ENCODE data around the gene SLC43A1. TPM values are rescaled to one million over a fixed set of nuclear protein-coding genes. Genes with fewer than 3 reads are reported as not detected.

The SLC43A1 gene
- total RNA-seq, 1 experiment from 2014 or later, result 5.2 TPM

Other genes starting within 250 kb of the SLC43A1 start
- 43.8 and 50.8 TPM in 2 replicates for gene TNKS1BP1, start 190.8 kb downstream of the SLC43A1 start, total RNA-seq (2014; rRNA removed; shearing (Covaris generic))
- 146 and 167 TPM in 2 replicates for gene SSRP1, start 179.8 kb downstream of the SLC43A1 start, total RNA-seq (2014; rRNA removed; shearing (Covaris generic))
- not detected in 2 replicates for gene P2RX3, start 177.3 kb downstream of the SLC43A1 start, total RNA-seq (2014; rRNA removed; shearing (Covaris generic))
- gene PRG3, start 134.6 kb downstream of the SLC43A1 start, total RNA-seq (2014; rRNA removed; shearing (Covaris generic)), result not detected in 2 replicates
- gene PRG2, start 125.1 kb downstream of the SLC43A1 start, total RNA-seq (2014; rRNA removed; shearing (Covaris generic)), result not detected in 2 replicates
- gene SLC43A3, start 88.6 kb downstream of the SLC43A1 start, total RNA-seq (2014; rRNA removed; shearing (Covaris generic)), result 18.4 and 20.5 TPM in 2 replicates
- 0.64 and 1.6 TPM in 2 replicates for gene RTN4RL2, start 55.2 kb downstream of the SLC43A1 start, total RNA-seq (2014; rRNA removed; shearing (Covaris generic))
- 59.7 and 95.9 TPM in 2 replicates for gene TIMM10, start 15.1 kb upstream of the SLC43A1 start, total RNA-seq (2014; rRNA removed; shearing (Covaris generic))
- gene SMTNL1, start 21.9 kb upstream of the SLC43A1 start, total RNA-seq (2014; rRNA removed; shearing (Covaris generic)), result not detected in 2 replicates
- 52.5 and 69.6 TPM in 2 replicates for gene UBE2L6, start 52.0 kb upstream of the SLC43A1 start, total RNA-seq (2014; rRNA removed; shearing (Covaris generic))
- gene SERPING1, start 82.0 kb upstream of the SLC43A1 start, total RNA-seq (2014; rRNA removed; shearing (Covaris generic)), result 0.74 and 4.8 TPM in 2 replicates
- gene YPEL4, start 134.2 kb upstream of the SLC43A1 start, total RNA-seq (2014; rRNA removed; shearing (Covaris generic)), result 0.60 and 1.4 TPM in 2 replicates
- 20.5 and 22.9 TPM in 2 replicates for gene CLP1, start 142.1 kb upstream of the SLC43A1 start, total RNA-seq (2014; rRNA removed; shearing (Covaris generic))
- 20.7 and 21.4 TPM in 2 replicates for gene ZDHHC5, start 152.4 kb upstream of the SLC43A1 start, total RNA-seq (2014; rRNA removed; shearing (Covaris generic))
- 21.2 and 30.4 TPM in 2 replicates for gene MED19, start 196.5 kb upstream of the SLC43A1 start, total RNA-seq (2014; rRNA removed; shearing (Covaris generic))
- 102 and 119 TPM in 2 replicates for gene TMX2, start 196.9 kb upstream of the SLC43A1 start, total RNA-seq (2014; rRNA removed; shearing (Covaris generic))
- gene SELENOH, start 225.8 kb upstream of the SLC43A1 start, total RNA-seq (2014; rRNA removed; shearing (Covaris generic)), result 235 and 274 TPM in 2 replicates
- gene BTBD18, start 236.1 kb upstream of the SLC43A1 start, total RNA-seq (2014; rRNA removed; shearing (Covaris generic)), result not detected in 2 replicates
- 66.9 and 70.8 TPM in 2 replicates for gene CTNND1, start 246.1 kb upstream of the SLC43A1 start, total RNA-seq (2014; rRNA removed; shearing (Covaris generic))